GM12891 (cell line): ENCODE data around the gene GSDME.

Experiments used
- PAX5 ChIP-seq: IDR thresholded peaks from 2 replicates; pipeline ENCODE4 v1.6.1; 2011; ENCODE audit warnings: low read length, moderate library complexity, mild to moderate bottlenecking; ENCODE audit not compliant: insufficient read depth, severe bottlenecking
- POLR2AphosphoS5 ChIP-seq: IDR thresholded peaks from 2 replicates; pipeline ENCODE4 v1.6.1; 2011; ENCODE audit warnings: low read depth, low read length, control low read depth

GRCh38 chr7:24748521-24748920 is 8.7 kb downstream of the GSDME start:
- TF ChIP-seq POLR2AphosphoS5 (no peak), PAX5 (no peak)
